K562 (cell line): ENCODE measurements around the gene GALNS. TPM values are rescaled to one million over a fixed set of nuclear protein-coding genes. Genes with fewer than 3 reads are reported as not detected.
A peak's percentile ranks its signal among the peaks of the same experiment; 100 is the strongest.

Source experiments
- MBD2 ChIP-seq: sonication (generic); IDR thresholded peaks from 2 replicates; pipeline ENCODE4 v1.6.1; 2016; ENCODE audit warnings: low read depth, borderline replicate concordance
- SETDB1 ChIP-seq: IDR thresholded peaks from one replicate; pipeline ENCODE4 v1.6.1; 2012; ENCODE audit warnings: low read length, control low read depth, inconsistent platforms
- ZNF23 ChIP-seq: fragments of 250-450 bp; sonication (Bioruptor Pico); IDR thresholded peaks from 2 replicates; pipeline ENCODE4 v1.4.0; 2020; ENCODE audit warnings: mild to moderate bottlenecking
- polyA plus RNA-seq, 8 experiments: library from polyadenylated mRNA; depleted of rRNA in 4 of 8; stranded (reverse) in 5 of 8; unstranded in 3 of 8; fragments of >200 nt; fragmentation: Nextera tagmentation in 2 of 8; fragmentation: Illumina TruSeq in 1 of 8; extraction: Ambion mirVana in 2 of 8; extraction: Trizol in 1 of 8; gene quantifications; 2 replicates each; pipeline versions ENCODE4 v1.2.1 to v1.2.3, GENCODE V29; 2011 to 2014; ENCODE audit warnings: inconsistent platforms in 1 of 8, missing spikeins in 1 of 8
- total RNA-seq, 7 experiments: library from RNA; depleted of rRNA in 6 of 7; stranded (reverse); fragments of >200 nt in 6 of 7; fragmentation: Illumina TruSeq in 2 of 7; extraction: Trizol in 2 of 7; gene quantifications; 2 replicates each; pipeline versions ENCODE4 v1.2.1 to v1.2.3, GENCODE V29; 2011 to 2021; ENCODE audit warnings: low replicate concordance in 1 of 7
- TF ChIP-seq, protein P1 (sequence below): fragments of 450-650 bp; conservative IDR thresholded peaks from 2 replicates; pipeline ENCODE4 v1.6.1; 2016; ENCODE audit warnings: missing genetic modification characterization, low read depth, mild to moderate bottlenecking, missing compliant biosample characterization, moderate library complexity
- TF ChIP-seq, protein P2 (sequence below): IDR thresholded peaks from 2 replicates; pipeline ENCODE4 v1.6.1; 2012; ENCODE audit warnings: low read depth, low read length, improper control_type of control experiment, borderline replicate concordance
- TF ChIP-seq, protein P3 (sequence below), 2 experiments: fragments of 450-650 bp; IDR thresholded peaks; 2 replicates each; pipeline ENCODE4 v1.6.1; 2018; ENCODE audit warnings: mild to moderate bottlenecking in 2 of 2, low read depth in 1 of 2; ENCODE audit not compliant: partially characterized antibody in 2 of 2
- TF ChIP-seq, protein P4 (sequence below): fragments of 450-650 bp; IDR thresholded peaks from 2 replicates; pipeline ENCODE4 v1.6.1; 2016; ENCODE audit warnings: missing biosample characterization, missing genetic modification characterization
- TF ChIP-seq, protein P5 (sequence below): fragments of 250-450 bp; sonication (Bioruptor Pico); IDR thresholded peaks from 2 replicates; pipeline ENCODE4 v1.5.1; 2021; ENCODE audit warnings: mild to moderate bottlenecking
- TF ChIP-seq, protein P6 (sequence below): fragments of 450-650 bp; IDR thresholded peaks from 2 replicates; pipeline ENCODE4 v1.6.1; 2016; ENCODE audit warnings: mild to moderate bottlenecking
- TF ChIP-seq, protein P7 (sequence below): sonication (generic); formaldehyde crosslinking; IDR thresholded peaks from 2 replicates; pipeline ENCODE4 v1.8.1; 2022; ENCODE audit warnings: missing genetic modification reagents

GALNS gene
- total and polyA plus RNA-seq, 9 of the 15 experiments (the other 6 are each of a cell fraction or from before 2014, with no cell fraction given): 0.38 to 13.2 (median 4.3) TPM

DNA sequence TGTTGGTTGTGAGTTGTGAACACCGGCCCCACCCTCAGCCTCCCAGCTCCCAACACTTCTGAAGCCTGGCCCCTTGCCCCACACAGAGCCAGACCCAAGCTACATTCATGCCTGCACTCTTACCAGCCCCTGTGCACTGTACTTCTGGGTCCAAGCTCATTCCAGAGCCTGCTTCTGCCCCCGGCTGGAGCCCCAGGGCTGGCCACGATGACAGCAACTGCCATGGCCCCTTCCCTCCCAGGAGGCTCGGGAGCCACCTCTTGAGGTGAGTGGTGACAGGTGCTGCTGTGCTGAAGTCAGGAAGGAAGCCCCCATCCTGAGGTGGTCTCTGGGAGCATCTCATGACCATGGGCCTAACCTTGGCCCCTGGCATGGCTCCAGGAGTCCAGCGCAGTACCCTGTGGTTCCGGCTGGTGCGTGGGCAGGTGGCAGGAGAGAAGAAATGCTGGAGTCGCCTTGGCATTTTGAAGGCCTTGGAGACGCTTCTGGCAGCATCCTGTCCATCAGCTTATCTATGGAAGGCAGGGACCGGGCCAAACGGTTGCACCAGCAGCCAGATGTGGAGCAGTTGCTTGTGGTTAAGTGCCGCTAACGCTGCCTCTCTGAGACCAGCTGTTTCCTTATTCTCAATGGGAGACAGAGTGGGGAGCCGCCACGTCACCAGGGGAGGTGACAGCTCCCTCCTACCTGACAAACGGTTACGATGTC, 57.0 kb downstream of the GALNS start (continued):
- TF ChIP-seq, protein P1, sequence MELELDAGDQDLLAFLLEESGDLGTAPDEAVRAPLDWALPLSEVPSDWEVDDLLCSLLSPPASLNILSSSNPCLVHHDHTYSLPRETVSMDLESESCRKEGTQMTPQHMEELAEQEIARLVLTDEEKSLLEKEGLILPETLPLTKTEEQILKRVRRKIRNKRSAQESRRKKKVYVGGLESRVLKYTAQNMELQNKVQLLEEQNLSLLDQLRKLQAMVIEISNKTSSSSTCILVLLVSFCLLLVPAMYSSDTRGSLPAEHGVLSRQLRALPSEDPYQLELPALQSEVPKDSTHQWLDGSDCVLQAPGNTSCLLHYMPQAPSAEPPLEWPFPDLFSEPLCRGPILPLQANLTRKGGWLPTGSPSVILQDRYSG (tag): no peak; the same call in 1 of the 2 replicates
- TF ChIP-seq, protein P2, sequence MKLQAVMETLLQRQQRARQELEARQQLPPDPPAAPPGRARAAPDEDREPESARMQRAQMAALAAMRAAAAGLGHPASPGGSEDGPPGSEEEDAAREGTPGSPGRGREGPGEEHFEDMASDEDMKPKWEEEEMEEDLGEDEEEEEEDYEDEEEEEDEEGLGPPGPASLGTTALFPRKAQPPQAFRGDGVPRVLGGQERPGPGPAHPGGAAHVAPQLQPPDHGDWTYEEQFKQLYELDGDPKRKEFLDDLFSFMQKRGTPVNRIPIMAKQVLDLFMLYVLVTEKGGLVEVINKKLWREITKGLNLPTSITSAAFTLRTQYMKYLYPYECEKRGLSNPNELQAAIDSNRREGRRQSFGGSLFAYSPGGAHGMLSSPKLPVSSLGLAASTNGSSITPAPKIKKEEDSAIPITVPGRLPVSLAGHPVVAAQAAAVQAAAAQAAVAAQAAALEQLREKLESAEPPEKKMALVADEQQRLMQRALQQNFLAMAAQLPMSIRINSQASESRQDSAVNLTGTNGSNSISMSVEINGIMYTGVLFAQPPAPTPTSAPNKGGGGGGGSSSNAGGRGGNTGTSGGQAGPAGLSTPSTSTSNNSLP: no peak
- TF ChIP-seq, protein P3, sequence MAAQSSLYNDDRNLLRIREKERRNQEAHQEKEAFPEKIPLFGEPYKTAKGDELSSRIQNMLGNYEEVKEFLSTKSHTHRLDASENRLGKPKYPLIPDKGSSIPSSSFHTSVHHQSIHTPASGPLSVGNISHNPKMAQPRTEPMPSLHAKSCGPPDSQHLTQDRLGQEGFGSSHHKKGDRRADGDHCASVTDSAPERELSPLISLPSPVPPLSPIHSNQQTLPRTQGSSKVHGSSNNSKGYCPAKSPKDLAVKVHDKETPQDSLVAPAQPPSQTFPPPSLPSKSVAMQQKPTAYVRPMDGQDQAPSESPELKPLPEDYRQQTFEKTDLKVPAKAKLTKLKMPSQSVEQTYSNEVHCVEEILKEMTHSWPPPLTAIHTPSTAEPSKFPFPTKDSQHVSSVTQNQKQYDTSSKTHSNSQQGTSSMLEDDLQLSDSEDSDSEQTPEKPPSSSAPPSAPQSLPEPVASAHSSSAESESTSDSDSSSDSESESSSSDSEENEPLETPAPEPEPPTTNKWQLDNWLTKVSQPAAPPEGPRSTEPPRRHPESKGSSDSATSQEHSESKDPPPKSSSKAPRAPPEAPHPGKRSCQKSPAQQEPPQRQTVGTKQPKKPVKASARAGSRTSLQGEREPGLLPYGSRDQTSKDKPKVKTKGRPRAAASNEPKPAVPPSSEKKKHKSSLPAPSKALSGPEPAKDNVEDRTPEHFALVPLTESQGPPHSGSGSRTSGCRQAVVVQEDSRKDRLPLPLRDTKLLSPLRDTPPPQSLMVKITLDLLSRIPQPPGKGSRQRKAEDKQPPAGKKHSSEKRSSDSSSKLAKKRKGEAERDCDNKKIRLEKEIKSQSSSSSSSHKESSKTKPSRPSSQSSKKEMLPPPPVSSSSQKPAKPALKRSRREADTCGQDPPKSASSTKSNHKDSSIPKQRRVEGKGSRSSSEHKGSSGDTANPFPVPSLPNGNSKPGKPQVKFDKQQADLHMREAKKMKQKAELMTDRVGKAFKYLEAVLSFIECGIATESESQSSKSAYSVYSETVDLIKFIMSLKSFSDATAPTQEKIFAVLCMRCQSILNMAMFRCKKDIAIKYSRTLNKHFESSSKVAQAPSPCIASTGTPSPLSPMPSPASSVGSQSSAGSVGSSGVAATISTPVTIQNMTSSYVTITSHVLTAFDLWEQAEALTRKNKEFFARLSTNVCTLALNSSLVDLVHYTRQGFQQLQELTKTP (IDR thresholded peaks at IDR 0.05; ENCODE audit: low read depth in 1 of 2, partially characterized antibody in 2 of 2): peak in 1 of 2 experiments; percentile 70
- TF ChIP-seq, protein P4, sequence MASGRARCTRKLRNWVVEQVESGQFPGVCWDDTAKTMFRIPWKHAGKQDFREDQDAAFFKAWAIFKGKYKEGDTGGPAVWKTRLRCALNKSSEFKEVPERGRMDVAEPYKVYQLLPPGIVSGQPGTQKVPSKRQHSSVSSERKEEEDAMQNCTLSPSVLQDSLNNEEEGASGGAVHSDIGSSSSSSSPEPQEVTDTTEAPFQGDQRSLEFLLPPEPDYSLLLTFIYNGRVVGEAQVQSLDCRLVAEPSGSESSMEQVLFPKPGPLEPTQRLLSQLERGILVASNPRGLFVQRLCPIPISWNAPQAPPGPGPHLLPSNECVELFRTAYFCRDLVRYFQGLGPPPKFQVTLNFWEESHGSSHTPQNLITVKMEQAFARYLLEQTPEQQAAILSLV: no peak
- TF ChIP-seq, protein P5, sequence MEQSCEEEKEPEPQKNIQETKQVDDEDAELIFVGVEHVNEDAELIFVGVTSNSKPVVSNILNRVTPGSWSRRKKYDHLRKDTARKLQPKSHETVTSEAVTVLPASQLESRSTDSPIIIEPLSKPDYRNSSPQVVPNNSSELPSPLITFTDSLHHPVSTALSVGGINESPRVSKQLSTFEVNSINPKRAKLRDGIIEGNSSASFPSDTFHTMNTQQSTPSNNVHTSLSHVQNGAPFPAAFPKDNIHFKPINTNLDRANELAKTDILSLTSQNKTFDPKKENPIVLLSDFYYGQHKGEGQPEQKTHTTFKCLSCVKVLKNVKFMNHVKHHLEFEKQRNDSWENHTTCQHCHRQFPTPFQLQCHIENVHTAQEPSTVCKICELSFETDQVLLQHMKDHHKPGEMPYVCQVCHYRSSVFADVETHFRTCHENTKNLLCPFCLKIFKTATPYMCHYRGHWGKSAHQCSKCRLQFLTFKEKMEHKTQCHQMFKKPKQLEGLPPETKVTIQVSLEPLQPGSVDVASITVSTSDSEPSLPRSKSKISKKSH (CRISPR knock-in tag): no peak
- TF ChIP-seq MBD2 (peak; percentile 76; the same call in 1 of the 2 replicates), SETDB1 (no peak), ZNF23 (CRISPR knock-in tag) (no peak)
- TF ChIP-seq, protein P6, sequence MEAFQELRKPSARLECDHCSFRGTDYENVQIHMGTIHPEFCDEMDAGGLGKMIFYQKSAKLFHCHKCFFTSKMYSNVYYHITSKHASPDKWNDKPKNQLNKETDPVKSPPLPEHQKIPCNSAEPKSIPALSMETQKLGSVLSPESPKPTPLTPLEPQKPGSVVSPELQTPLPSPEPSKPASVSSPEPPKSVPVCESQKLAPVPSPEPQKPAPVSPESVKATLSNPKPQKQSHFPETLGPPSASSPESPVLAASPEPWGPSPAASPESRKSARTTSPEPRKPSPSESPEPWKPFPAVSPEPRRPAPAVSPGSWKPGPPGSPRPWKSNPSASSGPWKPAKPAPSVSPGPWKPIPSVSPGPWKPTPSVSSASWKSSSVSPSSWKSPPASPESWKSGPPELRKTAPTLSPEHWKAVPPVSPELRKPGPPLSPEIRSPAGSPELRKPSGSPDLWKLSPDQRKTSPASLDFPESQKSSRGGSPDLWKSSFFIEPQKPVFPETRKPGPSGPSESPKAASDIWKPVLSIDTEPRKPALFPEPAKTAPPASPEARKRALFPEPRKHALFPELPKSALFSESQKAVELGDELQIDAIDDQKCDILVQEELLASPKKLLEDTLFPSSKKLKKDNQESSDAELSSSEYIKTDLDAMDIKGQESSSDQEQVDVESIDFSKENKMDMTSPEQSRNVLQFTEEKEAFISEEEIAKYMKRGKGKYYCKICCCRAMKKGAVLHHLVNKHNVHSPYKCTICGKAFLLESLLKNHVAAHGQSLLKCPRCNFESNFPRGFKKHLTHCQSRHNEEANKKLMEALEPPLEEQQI: no peak
- TF ChIP-seq, protein P7, sequence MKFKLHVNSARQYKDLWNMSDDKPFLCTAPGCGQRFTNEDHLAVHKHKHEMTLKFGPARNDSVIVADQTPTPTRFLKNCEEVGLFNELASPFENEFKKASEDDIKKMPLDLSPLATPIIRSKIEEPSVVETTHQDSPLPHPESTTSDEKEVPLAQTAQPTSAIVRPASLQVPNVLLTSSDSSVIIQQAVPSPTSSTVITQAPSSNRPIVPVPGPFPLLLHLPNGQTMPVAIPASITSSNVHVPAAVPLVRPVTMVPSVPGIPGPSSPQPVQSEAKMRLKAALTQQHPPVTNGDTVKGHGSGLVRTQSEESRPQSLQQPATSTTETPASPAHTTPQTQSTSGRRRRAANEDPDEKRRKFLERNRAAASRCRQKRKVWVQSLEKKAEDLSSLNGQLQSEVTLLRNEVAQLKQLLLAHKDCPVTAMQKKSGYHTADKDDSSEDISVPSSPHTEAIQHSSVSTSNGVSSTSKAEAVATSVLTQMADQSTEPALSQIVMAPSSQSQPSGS: no peak
